GM23248 (cell line): ENCODE results near the gene PCLO.

Source experiments
- EZH2 ChIP-seq: fragments of 200-600 bp; sonication (generic); IDR thresholded peaks from 2 replicates; pipeline ENCODE4 v1.6.1; 2018; ENCODE audit warnings: antibody characterized with exemption, mild to moderate bottlenecking; ENCODE audit not compliant: insufficient read depth, poor library complexity, severe bottlenecking
- EZH2phosphoT487 ChIP-seq: fragments of 200-600 bp; sonication (generic); IDR thresholded peaks from 2 replicates; pipeline ENCODE4 v1.6.1; 2018; ENCODE audit warnings: antibody characterized with exemption, moderate library complexity, mild to moderate bottlenecking, low read depth; ENCODE audit not compliant: insufficient read depth

DNA sequence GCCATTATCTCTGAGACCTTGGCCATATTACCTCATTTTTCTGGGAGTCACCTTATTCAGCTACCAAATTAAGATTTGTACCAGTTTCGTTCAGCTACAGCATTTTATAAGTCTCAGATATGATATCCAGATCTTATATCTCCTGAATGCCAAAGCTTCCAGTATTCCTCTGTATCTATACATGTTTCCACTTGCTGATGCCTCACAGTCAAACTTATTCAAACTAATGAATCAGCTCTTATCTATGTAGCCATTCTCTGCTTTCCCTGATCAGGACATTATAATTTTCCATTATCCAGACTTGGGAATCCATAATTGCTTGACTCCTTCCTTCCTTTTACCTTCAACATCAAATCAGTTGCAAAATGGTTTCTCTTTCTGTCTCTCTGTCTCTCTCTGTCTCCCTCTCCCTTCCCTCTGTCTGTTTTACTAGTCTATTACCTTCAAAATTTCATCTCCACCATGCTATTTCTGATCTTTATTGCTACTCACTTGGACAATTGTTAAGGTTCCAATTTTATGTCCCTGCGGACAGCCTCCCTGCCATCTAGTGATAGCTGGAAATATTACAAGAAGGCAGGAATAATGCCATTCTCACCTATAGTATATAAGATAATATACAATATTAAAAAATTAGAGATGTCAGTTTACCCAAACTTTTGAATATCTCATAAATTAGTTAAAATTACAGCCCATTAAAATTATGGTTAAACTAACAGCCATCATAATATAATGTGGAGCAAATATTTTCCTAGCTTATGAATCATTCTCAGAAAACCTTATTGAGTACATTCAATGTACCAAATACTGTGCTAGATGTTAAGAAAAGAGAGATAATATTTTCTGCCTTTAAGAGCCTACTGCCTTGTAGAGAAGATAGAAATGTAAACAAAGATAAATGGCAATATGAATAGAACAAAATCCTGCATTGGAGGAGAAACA lies 89.8 kb downstream of the PCLO start:
- TF ChIP-seq EZH2phosphoT487 (no peak), EZH2 (no peak)
